Keratinocyte (primary cell): ENCODE results near the gene MS4A14.

Experiments
- CTCF ChIP-seq, 3 experiments: IDR thresholded peaks in 1 of 3; conservative IDR thresholded peaks in 1 of 3; optimal IDR thresholded peaks in 1 of 3; 2 replicates in 2 of 3; 3 replicates in 1 of 3; pipeline versions ENCODE3 to v1.5.1; 2011; ENCODE audit warnings: low read length in 3 of 3, mild to moderate bottlenecking in 3 of 3, moderate library complexity in 2 of 3, control low read depth in 1 of 3, inconsistent platforms in 1 of 3; ENCODE audit not compliant: insufficient read depth in 2 of 3; ENCODE audit errors: extremely low read depth in 1 of 3
- EZH2 ChIP-seq: IDR thresholded peaks from one replicate; pipeline ENCODE4 v1.6.1; 2012; ENCODE audit warnings: inconsistent platforms, mild to moderate bottlenecking, low read length, moderate library complexity

GRCh38 chr11:60367896-60368295, 28.4 kb upstream of the MS4A14 start:
- no peak for TF ChIP-seq EZH2
- TF ChIP-seq CTCF (optimal IDR thresholded peaks at IDR 0.05 in 1 of 3, IDR thresholded peaks at IDR 0.05 in 1 of 3, conservative IDR thresholded peaks at IDR 0.05 in 1 of 3; ENCODE audit: extremely low read depth in 1 of 3, insufficient read depth in 2 of 3, low read length in 3 of 3): no peak
